CD4-positive, alpha-beta memory T cell (primary cell): ENCODE measurements around the gene ERFE. TPM values are rescaled to one million over a fixed set of nuclear protein-coding genes. Genes with fewer than 3 reads are reported as not detected.

Experiments used
- CTCF ChIA-PET: fragments of 350-600 bp; sonication (Branson Sonifier 250); formaldehyde crosslinking; loops from one replicate; lab custom pipeline; 2021; ENCODE audit warnings: inconsistent platforms; ENCODE audit not compliant: partially characterized antibody; lab: Charles Lee
- POLR2A ChIA-PET: fragments of 350-600 bp; sonication (Branson Sonifier 250); formaldehyde crosslinking; loops from one replicate; lab custom pipeline; 2021; ENCODE audit not compliant: partially characterized antibody; lab: Charles Lee
- DNase-seq, 5 donors: peaks; one replicate each; pipeline versions ENCODE4 v3.0.0 to v3.0.0-alpha.2; 2020 to 2022; ENCODE audit warnings: mixed read lengths in 1 of 5
- H3K27ac ChIP-seq: one replicate; pipeline ENCODE4 v1.7.0; 2013; ENCODE audit warnings: low read depth, low read length
- H3K27me3 ChIP-seq: 2 replicates; pipeline ENCODE4 v1.7.0; 2013; ENCODE audit warnings: mild to moderate bottlenecking, low read length, moderate library complexity; ENCODE audit not compliant: insufficient read depth
- H3K36me3 ChIP-seq: 2 replicates; pipeline ENCODE4 v1.7.0; 2013; ENCODE audit warnings: mild to moderate bottlenecking, low read length, moderate library complexity; ENCODE audit not compliant: insufficient read depth
- H3K4me1 ChIP-seq: 2 replicates; pipeline ENCODE4 v1.7.0; 2013; ENCODE audit warnings: mild to moderate bottlenecking, low read length, moderate library complexity; ENCODE audit not compliant: insufficient read depth
- H3K4me3 ChIP-seq, 2 donors: one replicate each; pipeline ENCODE4 v1.7.0; 2013; ENCODE audit warnings: low read length in 2 of 2, mild to moderate bottlenecking in 1 of 2
- H3K9me3 ChIP-seq, 2 donors: one replicate each; pipeline ENCODE4 v1.7.0; 2013; ENCODE audit warnings: low read length in 2 of 2, control low read depth in 1 of 2; ENCODE audit not compliant: control insufficient read depth in 1 of 2
- H3K27ac Mint-ChIP-seq, 7 donors: one replicate each; pipeline ENCODE4 v1.8.0; 2020 to 2021; ENCODE audit warnings: mixed read lengths in 7 of 7, mild to moderate bottlenecking in 6 of 7, inconsistent platforms in 3 of 7, moderate library complexity in 3 of 7
- H3K27me3 Mint-ChIP-seq, 2 donors: one replicate each; pipeline ENCODE4 v1.8.0; 2020 to 2021; ENCODE audit warnings: mixed read lengths in 2 of 2
- H3K36me3 Mint-ChIP-seq, 2 donors: one replicate each; pipeline ENCODE4 v1.8.0; 2020 to 2021; ENCODE audit warnings: mixed read lengths in 2 of 2, inconsistent platforms in 1 of 2, mild to moderate bottlenecking in 1 of 2
- H3K4me1 Mint-ChIP-seq, 4 donors: one replicate each; pipeline ENCODE4 v1.8.0; 2020 to 2021; ENCODE audit warnings: mixed read lengths in 4 of 4, mild to moderate bottlenecking in 1 of 4
- H3K4me3 Mint-ChIP-seq, 8 donors: one replicate each; pipeline ENCODE4 v1.8.0; 2020 to 2021; ENCODE audit warnings: mixed read lengths in 8 of 8, mild to moderate bottlenecking in 7 of 8, moderate library complexity in 6 of 8, inconsistent platforms in 3 of 8
- H3K9me3 Mint-ChIP-seq, 8 donors: one replicate each; pipeline ENCODE4 v1.8.0; 2020 to 2021; ENCODE audit warnings: mixed read lengths in 8 of 8, mild to moderate bottlenecking in 5 of 8, inconsistent platforms in 3 of 8, moderate library complexity in 1 of 8
- intact Hi-C: fragments of 100-400 bp; cut with micrococcal nuclease; formaldehyde crosslinking; loops from one replicate; pipeline ENCODE4 v1.15.1; 2023
- polyA plus RNA-seq, 2 donors: library from polyadenylated mRNA; unstranded; fragments of 300-500 nt; fragmentation: Illumina TruSeq; gene quantifications; one replicate each; pipeline ENCODE4 v1.2.3, GENCODE V29; 2021
- total RNA-seq, 2 experiments: library from RNA; stranded (reverse); gene quantifications; one replicate each; pipeline ENCODE4 v1.2.3, GENCODE V29; 2021

Gene ERFE
- total and polyA plus RNA-seq, 4 experiments from 2014 or later = not detected

DNA sequence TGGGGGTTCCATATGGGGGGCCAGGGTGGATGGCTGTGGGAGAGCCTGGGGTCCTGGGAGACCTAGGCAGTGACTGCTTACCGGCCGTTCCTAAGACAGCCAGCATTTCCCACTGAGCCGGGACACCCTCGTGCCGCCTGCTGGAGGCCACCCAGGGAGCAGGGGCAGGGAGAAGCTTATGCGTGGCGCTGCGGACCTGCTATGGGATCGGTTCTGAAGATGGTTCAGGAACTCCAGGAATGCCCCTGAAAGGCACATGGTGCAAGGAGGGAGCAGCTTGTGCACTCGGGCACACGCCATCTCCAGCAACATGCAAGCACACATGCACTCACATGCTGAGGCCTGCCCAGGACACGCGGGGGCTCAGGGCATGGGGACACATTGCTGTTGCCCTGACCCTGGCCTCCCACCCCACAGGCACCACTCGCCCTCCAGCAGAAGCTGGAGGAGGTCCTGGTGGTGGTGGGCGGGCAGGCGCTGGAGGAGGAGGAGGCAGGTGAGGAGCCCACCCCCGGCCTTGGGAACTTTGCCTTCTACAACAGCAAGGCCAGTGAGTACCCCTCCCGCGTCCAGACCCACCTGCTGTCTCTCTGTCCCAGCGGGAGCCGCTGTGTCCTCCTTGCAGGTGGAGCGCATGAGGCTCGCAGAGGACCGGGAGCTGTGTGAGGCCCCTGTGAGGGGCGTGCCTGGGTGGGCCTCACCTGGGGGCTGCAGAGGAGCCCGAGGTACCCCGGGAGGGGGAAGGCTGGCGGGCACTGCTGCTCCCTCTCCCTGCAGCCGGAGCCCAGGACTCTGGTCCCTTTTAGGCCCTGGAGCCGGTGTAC is 16.2 kb upstream of the ERFE start:
- Mint-ChIP-seq H3K36me3 (no peaks in the 10 kb centered on the region), H3K4me1 (peaks cover 4 to 11% (median 7%) of the 10 kb centered on the region in 4 donors), H3K27ac (no peak overlapping the region), H3K4me3 (no peak overlapping the region), H3K27me3 (no peaks in the 10 kb centered on the region), H3K9me3 (peaks cover 0 to 4% (median 0%) of the 10 kb centered on the region in 8 donors)
- intact Hi-C loops = no loop called here
- Histone ChIP-seq H3K27me3 (no peaks in the 10 kb centered on the region), H3K9me3 (no peaks in the 10 kb centered on the region), H3K36me3 (no peaks in the 10 kb centered on the region), H3K27ac (no peak overlapping the region), H3K4me3 (no peak overlapping the region), H3K4me1 (no peaks in the 10 kb centered on the region)
- ChIA-PET CTCF (no interaction called here), POLR2A (interaction anchor here (0.6 kb wide), 1 partner anchor 32 kb away, joined by 4 read pairs; no protein-coding TSS in a partner anchor)
- no peak for DNase-seq

DNA sequence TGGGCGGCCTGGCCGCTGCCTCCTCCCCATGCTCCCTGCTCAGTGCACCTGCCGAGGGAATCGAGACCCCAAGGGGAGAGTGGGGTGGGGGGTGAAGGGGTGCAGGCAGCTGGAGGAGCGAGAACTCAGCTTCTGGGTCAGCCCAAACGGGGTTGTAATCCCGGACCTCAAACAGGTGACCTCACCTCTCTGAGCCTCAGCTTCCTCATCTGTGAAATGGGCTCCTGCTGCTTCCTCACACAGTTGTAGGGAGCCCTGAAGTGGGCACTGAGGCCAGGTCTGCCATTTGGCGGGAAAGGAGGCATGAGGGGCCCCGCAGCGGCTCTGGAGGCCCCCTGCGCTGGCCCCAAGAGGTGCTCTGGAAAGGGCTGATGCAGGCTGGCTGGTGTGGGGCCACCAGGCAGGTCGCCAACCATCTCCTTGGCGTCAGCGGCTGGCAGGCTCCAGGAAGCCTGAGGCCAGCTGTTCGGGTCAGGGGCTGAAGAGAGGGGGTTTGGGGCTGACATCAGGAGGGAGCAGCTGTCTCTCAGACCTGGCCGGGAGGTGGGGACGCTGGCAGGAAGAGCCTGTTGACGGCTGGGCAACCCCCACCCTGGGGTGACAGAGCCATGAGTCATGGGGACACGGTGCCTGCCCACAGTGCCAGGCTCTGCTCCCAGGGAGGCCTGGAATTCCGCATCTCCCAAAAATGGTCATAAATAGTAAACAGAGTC is 15.4 kb upstream of the ERFE start:
- Mint-ChIP-seq H3K27me3 (no peaks in the 10 kb centered on the region), H3K36me3 (no peaks in the 10 kb centered on the region), H3K4me1 (peaks cover 4 to 11% (median 7%) of the 10 kb centered on the region in 4 donors), H3K4me3 (no peak overlapping the region), H3K9me3 (peaks cover 0 to 4% (median 0%) of the 10 kb centered on the region in 8 donors), H3K27ac (no peak overlapping the region)
- no peaks in the 10 kb centered on the region for H3K9me3 ChIP-seq
- no peaks in the 10 kb centered on the region for H3K27me3 ChIP-seq
- intact Hi-C loops = no loop called here
- CTCF ChIA-PET = no interaction called here
- no peaks in the 10 kb centered on the region for H3K36me3 ChIP-seq
- POLR2A ChIA-PET = no interaction called here
- no peak overlapping the region for H3K4me3 ChIP-seq
- DNase-seq = peak in 1 of 5 donors; percentile 30
- H3K4me1 ChIP-seq = no peaks in the 10 kb centered on the region
- H3K27ac ChIP-seq = no peak overlapping the region

DNA sequence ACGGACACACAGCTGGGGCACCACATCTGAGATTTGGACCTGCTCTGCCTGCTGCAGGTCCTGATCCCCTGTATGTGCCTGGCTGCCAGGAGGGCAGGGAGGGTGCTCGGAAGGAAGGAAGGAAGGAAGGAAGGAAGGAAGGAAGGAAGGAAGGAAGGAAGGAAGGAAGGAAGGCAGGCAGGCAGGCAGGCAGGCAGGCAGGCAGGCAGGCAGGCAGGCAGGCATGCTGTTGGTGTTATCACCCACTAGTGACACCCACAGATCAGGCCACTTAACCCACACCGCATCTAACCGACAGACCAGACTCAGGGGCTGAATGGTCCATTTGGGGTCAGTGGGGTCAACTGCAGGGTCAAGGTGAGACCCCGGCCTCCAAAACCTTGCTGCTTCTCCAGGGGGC is 14.5 kb upstream of the ERFE start:
- Histone ChIP-seq H3K9me3 (no peaks in the 10 kb centered on the region), H3K4me3 (no peak overlapping the region), H3K4me1 (no peaks in the 10 kb centered on the region), H3K36me3 (no peaks in the 10 kb centered on the region), H3K27me3 (no peaks in the 10 kb centered on the region), H3K27ac (no peak overlapping the region)
- intact Hi-C loops = no loop called here
- POLR2A ChIA-PET = no interaction called here
- Mint-ChIP-seq H3K36me3 (no peaks in the 10 kb centered on the region), H3K27ac (no peak overlapping the region), H3K4me3 (no peak overlapping the region), H3K9me3 (peaks cover 0 to 4% (median 0%) of the 10 kb centered on the region in 8 donors), H3K27me3 (no peaks in the 10 kb centered on the region), H3K4me1 (peaks cover 4 to 11% (median 7%) of the 10 kb centered on the region in 4 donors)
- CTCF ChIA-PET = no interaction called here
- DNase-seq = no peak

DNA sequence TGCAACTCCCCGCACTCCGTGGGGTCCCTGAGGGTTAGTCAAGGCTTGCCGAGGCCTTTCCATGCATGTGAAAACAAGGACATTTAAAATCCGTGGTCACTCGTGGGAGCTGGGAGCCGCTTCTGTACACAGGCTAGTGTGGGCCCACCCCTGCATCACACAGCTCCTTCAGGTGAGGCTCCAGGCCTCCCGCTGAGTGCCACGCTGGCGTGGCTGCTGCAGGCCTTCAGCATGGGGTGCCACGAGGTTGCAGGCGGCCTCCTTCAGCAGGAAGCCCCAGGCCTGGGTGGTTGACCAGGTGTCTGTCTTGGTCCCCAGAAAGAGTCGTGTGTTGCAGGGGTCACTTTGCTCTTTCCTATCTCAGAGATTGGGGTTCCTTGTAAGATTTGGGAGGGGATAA is 13.7 kb upstream of the ERFE start:
- no peaks in the 10 kb centered on the region for H3K9me3 ChIP-seq
- Mint-ChIP-seq H3K4me1 (peaks cover 4 to 11% (median 7%) of the 10 kb centered on the region in 4 donors), H3K27ac (no peak overlapping the region), H3K36me3 (no peaks in the 10 kb centered on the region), H3K9me3 (peaks cover 0 to 4% (median 0%) of the 10 kb centered on the region in 8 donors), H3K27me3 (no peaks in the 10 kb centered on the region), H3K4me3 (no peak overlapping the region)
- H3K36me3 ChIP-seq = no peaks in the 10 kb centered on the region
- intact Hi-C loops = loop anchor here (5.0 kb wide), 1 partner anchor 568 kb away; no protein-coding TSS in a partner anchor
- no peak overlapping the region for H3K4me3 ChIP-seq
- no peak overlapping the region for H3K27ac ChIP-seq
- ChIA-PET CTCF (no interaction called here), POLR2A (no interaction called here)
- H3K27me3 ChIP-seq = no peaks in the 10 kb centered on the region
- no peaks in the 10 kb centered on the region for H3K4me1 ChIP-seq
- no peak for DNase-seq

DNA sequence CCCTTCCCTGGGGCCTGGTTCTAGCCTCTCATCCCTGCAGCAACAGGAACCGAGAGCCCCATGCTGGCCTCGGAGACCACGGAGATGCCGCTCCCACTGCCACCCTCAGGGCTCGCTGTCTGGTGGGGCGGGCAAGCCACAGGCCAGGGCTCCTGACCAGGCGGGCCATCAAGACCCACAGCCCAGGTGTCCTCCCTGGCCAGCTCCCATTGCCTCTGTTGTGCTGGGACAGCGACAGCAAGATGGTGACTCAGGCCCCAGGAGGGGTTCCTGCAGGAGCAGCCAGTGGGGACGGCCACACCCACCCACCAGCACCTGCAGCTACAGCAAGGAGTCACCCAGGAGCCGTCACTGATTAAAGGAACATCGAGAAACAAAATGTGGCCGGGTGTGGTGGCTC is 12.9 kb upstream of the ERFE start:
- H3K27ac ChIP-seq = no peak overlapping the region
- intact Hi-C loops = loop anchor here (5.0 kb wide), 1 partner anchor 569 kb away; no protein-coding TSS in a partner anchor
- DNase-seq = no peak
- H3K9me3 ChIP-seq = no peaks in the 10 kb centered on the region
- no peaks in the 10 kb centered on the region for H3K36me3 Mint-ChIP-seq
- no peak overlapping the region for H3K4me3 Mint-ChIP-seq
- H3K4me1 Mint-ChIP-seq = peaks cover 4 to 11% (median 7%) of the 10 kb centered on the region in 4 donors
- H3K27ac Mint-ChIP-seq = no peak overlapping the region
- ChIA-PET POLR2A (no interaction called here), CTCF (no interaction called here)
- H3K4me1 ChIP-seq = no peaks in the 10 kb centered on the region
- no peaks in the 10 kb centered on the region for H3K27me3 Mint-ChIP-seq
- H3K27me3 ChIP-seq = no peaks in the 10 kb centered on the region
- H3K4me3 ChIP-seq = no peak overlapping the region
- H3K9me3 Mint-ChIP-seq = peaks cover 0 to 4% (median 0%) of the 10 kb centered on the region in 8 donors
- no peaks in the 10 kb centered on the region for H3K36me3 ChIP-seq

DNA sequence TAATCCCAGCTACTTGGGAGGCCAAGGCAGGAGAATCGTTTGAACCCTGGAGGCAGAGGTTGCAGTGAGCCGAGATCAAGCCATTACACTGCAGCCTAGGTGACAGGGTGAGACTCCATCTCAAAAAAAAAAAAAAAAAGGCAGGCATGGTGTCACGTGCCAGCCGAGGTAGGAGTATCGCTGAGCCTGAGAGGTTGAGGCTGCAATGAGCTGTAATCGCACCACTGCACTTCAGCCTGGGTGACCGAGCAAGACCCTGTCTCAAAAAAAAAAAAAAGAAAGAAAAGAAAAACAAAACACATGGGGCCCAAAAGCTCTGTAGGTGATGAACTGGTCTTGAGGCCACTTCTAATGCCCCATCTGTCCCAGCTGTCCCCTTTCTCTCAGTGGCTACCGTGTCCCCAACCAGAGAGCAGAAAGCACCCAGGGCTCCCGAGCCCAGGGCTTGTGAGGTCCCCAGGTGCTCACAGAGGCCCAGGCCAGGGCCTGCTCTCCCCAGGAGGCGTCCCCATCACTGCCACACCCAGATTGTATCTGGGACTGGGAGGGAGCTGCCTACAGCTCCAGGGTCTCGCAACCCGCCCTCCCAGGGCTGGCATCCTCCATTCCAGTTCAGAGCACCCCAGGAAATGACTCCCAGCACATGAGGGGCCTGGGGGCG is 11.8 kb upstream of the ERFE start:
- Mint-ChIP-seq H3K36me3 (no peaks in the 10 kb centered on the region), H3K27ac (no peak overlapping the region), H3K9me3 (peaks cover 0 to 2% (median 0%) of the 10 kb centered on the region in 8 donors), H3K4me3 (no peak overlapping the region), H3K4me1 (peaks cover 0 to 4% (median under 1%) of the 10 kb centered on the region in 4 donors), H3K27me3 (no peaks in the 10 kb centered on the region)
- Histone ChIP-seq H3K9me3 (no peaks in the 10 kb centered on the region), H3K36me3 (no peaks in the 10 kb centered on the region), H3K27ac (no peak overlapping the region), H3K27me3 (no peaks in the 10 kb centered on the region), H3K4me3 (no peak overlapping the region), H3K4me1 (no peaks in the 10 kb centered on the region)
- intact Hi-C loops = loop anchor here (5.0 kb wide), 1 partner anchor 570 kb away; no protein-coding TSS in a partner anchor
- DNase-seq = no peak
- POLR2A ChIA-PET = no interaction called here
- CTCF ChIA-PET = interaction anchor here (1.0 kb wide), 1 partner anchor 117 kb away, joined by 3 read pairs; no protein-coding TSS in a partner anchor

DNA sequence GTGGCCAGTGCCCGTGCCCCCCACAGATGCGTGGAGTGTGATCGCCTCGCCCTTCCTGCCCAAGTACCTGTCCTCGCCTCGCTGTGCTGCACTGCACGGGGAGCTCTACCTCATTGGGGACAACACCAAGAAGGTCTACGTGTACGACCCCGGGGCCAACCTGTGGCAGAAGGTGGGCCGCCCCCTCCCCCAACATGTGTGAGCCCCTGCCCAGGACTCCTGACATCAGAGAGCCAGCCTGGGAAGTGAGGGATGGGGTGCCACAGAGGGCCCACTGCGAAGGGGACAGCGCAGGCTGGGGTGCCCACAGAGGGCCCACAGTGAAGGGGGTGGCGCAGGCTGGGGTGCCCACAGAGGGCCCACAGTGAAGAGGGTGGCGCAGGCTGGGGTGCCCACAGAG is 9.8 kb upstream of the ERFE start:
- H3K4me3 ChIP-seq = no peak overlapping the region
- Mint-ChIP-seq H3K36me3 (no peaks in the 10 kb centered on the region), H3K4me1 (peaks cover 0 to 3% (median 0%) of the 10 kb centered on the region in 4 donors), H3K27ac (no peak overlapping the region), H3K4me3 (no peak overlapping the region), H3K27me3 (no peaks in the 10 kb centered on the region), H3K9me3 (peaks cover 0 to 3% (median 0%) of the 10 kb centered on the region in 8 donors)
- H3K36me3 ChIP-seq = no peaks in the 10 kb centered on the region
- H3K4me1 ChIP-seq = no peaks in the 10 kb centered on the region
- CTCF ChIA-PET = no interaction called here
- no peaks in the 10 kb centered on the region for H3K27me3 ChIP-seq
- DNase-seq = no peak
- intact Hi-C loops = loop anchor here (5.0 kb wide), 1 partner anchor 572 kb away; no protein-coding TSS in a partner anchor
- POLR2A ChIA-PET = no interaction called here
- no peaks in the 10 kb centered on the region for H3K9me3 ChIP-seq
- no peak overlapping the region for H3K27ac ChIP-seq
